HG03196 (cell line): ENCODE measurements around the gene PRRX1.

Experiments
- ATAC-seq: cut with Tn5 transposase; IDR thresholded peaks from one replicate; pipeline ENCODE4 v1.9.1; 2021; ENCODE audit not compliant: unreplicated experiment

The PRRX1 gene

DNA sequence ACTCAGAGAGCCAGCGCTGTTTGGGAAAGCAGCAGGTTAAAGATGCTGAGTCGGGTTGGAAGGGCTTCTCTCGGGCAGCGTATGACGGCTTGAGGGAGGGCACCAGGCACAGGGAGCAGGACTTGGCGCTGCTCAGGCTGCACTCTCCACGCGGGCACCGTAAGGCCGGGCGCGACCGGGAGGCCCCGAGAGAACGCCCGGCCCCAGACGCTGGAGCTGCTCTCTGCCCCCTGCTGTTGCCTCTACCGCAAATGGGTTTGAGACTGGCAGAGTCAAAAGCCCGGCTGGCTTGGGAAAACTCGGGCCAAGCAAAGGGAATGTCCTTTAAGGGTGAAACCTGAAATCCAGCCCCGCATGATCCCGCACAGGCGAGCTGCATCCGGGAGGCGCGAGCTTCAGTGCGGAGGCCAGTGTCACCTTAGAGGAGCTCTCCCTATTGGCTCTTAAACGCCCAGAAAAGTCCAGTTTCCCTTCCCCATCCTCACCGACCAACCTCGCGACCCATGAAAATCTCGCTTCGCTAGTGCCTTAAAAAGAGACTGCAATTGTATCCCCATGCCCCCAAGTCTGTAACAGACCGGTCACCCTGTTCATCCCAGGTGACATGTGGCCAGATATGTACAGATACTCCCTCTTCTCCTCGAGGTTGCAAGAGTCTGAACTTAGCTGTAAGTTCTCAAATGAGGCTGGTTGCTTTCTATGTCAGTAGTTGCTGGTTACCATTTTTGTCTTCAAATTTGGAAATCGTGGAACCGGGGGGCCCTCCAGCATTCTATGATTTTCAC lies 1.1 kb downstream of the PRRX1 start:
- no peak for ATAC-seq

DNA sequence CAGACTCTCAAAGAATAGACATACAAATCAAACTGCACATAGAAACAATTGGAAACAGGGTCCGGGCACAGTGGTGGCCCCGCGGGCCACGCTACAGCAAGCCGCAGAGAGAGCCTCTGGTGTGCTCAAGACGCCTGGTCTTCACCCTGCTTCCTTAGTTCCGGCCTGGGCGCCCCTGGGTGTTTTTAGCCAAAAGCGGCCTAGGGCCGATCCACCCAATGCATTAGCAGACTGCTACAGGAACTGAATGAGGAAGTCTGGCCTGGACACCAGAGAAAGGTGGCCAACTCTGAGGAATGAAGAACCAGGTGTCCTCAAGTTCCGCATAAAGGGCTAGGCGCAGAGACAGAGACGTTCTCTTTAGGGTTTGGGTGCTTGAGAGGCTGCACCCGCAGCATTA lies 1.7 kb downstream of the PRRX1 start:
- ATAC-seq: no peak

DNA sequence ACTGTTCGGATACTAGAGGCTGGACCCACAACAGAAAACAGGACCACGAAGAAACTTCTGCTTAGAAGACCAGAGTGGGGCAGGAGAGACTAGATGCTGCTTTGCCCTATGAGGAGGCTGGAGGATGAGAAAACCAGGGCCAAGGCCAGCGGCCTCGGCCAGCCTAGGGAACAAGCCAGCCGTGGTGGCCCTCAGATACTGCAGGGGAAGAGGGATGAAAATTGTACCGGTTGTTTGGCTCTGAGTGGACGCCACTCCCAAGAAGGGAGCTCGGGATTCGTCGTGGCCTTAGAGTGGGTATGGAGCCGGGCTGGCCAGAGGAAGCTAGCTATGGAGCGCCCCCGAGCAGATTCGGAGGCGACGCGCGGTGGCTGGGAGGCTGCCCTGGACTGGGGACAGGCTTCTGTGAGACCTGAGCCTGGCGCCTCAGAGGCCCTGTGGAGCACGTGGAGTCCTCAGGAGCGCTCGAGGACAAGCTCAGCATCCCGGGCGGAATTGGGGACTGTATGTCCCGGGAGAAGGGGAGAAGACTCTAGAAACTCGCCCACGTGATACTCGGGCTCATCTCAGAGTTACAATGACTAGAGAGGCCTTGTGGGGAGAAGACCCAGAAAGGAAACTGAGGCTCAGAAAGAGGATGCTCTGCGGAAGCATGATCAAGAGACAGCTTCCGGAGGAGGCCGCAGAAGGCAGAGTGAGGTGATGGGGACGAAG lies 2.8 kb downstream of the PRRX1 start:
- no peak for ATAC-seq

DNA sequence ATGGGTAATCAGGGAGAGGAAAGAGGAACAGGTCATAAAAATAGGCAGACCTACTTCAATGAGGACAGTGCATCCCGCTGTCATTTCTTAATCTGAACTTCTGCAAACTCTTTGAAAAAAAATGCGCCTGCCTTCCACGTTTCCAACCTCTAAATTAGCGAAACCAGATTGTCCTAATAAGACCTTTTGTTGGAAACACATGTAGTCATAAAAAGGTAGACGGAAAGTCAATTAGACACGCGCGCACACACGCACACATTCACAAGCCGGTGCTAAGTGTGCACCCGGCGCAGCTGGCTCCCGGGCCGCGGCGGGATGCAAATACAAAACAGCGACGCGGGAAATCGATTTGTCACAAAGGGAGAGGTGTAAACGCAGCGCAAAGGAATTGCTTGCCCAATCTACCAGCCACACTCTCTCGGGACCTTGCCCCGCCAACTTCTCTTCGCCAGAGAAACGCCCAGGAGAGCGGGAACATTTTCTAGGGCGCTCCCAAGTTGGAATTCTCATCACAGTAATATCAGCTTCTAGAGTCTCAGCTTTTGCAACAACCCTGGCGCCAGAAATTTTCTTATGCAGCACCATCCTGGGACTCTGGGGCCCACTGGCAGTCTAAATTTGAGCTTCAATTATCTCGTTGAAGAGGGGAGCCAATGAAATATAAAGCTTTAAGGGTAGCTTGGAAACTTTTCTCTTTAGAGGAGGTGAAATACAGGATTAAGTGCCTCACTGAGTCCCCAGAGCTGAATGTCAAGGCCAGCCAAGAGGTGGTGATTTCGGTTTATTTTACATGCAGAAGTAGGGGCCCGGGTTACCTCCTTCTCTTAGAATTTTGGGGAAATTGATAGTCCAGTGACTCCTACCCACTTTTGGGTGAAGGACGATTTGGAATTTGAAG lies 4.5 kb downstream of the PRRX1 start:
- no peak for ATAC-seq

DNA sequence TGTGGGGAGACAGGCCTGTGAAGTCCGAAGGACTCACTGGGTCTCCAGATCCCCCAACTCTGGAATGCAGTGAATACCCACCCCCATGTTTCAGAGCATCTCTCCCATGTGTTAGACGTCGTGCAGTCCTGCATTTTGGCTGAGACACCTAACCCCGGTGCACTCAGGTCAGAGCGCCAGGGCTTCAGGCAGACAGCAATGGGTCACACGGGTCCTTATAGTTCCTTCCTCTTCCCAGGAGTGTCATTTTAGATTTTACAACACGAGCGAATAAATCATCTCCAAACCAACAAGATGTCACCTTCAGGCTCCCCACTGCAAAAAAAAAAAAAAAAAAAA lies 5.1 kb downstream of the PRRX1 start:
- ATAC-seq: no peak

DNA sequence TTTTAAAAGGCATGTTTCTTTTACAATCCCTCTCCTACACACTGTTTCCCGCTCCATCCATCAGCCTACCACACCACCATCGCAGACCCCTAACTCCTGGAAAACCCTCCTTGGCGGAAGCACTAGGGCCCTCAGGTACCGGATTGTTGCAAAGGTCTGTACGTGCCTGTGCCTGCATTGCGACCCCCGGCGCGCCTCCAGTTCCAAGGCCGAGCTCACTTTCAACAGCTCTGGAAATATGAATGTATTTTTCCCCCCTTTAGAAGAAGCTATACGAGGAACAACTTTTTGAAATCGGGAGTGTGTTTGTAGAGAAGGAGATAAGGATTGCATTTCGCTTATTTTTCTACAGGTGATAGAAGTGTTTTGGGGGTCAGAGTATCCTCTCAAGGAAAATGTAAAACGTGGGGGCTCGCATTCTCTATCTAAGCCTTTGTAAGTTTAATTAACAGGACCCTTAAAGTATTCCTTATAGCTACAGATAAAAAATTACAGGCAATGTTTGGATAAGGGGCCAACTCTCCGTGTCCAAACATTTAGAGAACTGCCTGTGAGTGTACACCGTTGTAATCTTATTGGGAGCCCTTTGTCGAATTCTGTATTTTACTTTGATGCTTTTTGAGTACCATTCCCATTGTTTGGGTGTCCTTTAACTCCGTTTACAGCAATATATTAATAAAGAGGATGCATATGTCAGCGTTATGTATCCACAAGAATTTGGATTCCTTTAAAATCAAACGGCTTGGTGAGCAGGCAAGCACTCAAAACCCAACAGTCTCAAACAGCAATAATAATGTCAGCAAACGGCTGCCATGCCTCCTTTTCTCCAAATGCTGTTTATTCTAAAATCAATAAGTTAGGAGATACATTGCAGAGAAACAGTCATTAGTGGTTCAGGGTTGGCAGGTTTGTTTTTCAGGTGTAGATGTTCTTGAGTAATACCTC lies 5.9 kb downstream of the PRRX1 start:
- no peak for ATAC-seq

DNA sequence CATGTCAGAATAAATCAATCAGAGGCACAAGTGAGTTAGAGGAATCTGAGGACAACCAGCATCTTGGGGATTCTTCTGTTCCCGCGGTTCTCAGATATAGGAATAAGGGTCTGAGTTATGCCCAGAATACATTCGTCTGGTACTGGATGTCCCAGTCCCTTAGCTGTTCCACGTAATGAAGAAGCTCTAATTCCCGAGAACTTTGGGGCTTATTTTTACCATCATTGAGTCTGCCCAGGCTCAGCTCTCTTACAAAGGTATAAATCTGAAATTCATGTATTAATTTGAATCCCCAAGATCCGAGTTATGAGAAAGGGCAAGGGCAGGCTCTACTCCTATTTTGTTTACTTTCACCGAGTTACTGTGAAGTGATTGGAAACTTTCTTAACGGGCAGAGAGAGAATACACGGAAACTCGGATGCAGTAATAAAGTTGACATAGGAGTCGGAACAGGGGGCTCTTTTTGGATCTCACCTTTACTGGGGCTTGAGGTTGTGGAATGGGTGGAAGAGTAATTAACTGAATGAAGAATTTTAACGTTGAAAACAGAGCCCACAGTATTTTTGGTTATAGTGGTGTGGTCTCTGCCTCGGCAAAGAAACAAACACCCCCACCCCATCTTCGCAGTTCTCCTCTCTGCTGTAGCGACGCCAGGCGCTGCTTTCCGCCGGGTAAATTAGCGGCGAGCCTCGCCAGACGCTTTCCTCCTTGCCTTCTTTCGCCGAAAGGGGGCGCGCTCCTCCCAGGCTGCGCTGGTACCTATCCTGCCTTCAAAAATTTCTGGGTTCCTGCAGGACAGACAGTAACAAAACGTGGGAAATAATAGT lies 7.1 kb downstream of the PRRX1 start:
- no peak for ATAC-seq

DNA sequence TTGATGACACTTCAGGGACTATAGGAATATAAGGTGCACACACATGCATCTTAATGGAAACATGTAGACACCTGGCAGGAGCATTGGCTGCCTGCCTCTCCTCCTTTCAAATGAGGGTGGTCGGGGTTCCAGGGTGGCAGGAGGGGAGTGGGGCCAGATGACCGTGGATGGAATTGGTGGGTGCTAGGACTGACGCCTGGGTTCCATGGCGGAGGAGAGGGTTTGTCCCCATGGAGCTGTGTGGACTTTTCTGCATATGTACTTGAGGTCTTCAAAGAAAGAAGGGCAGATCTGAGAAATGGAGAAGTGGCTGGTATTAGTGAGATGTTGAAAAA lies 7.7 kb downstream of the PRRX1 start:
- no peak for ATAC-seq

DNA sequence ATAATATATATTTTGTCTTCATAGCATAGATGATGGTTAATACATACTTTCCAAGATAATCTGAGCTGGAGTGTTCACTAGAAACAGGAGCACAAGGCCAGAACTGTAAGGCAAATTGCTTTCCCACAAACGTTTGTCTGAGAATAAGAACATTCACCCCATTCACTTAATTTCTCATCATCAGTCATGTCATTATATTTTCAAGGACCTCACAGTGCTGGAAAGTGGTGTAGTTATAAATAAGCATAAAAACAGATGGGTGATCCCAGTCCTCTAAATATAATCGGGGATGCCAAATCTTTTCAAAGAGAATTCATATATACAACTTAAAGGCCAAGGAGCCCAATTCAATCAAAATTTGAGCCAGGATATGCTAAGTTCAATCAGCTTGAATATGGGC lies 8.4 kb downstream of the PRRX1 start:
- no peak for ATAC-seq

DNA sequence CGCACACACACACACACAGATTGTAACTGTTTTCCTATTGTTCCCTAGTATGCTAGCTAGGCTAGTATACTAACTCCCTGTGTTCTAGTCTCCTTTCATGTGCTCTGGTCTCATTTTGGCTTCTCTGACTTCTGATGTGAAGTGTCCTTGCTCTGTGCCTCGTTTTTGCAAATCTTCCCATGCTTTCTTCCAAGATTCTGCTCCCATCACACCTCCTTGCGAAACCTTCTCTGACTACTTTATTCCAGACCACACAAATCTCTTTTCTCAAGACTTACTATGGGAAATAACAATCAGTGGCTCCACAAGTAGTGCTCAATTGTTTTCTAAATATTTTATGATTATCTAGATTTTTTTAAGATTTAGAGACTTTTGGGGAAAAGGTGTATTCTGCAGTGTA lies 10.3 kb downstream of the PRRX1 start:
- ATAC-seq: no peak

DNA sequence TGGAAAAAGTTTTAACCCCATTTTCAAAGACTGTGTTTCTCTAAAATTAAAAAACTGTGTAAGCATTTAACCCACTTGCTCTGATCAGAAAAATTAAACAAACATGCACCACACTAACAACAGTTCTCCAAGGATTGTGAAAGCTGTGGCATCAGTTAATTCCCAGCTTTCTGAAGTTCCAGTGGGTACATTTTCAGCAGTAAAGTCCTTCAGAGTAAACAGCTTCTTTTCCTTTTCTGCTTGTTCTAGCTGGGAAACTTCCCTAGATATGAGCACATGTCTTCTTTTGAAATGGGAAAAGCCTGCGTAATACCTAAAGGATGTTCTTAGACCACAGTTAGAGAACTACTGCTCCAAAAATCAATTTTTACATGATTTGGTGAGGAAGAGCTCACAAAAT lies 11.1 kb downstream of the PRRX1 start:
- ATAC-seq: no peak

DNA sequence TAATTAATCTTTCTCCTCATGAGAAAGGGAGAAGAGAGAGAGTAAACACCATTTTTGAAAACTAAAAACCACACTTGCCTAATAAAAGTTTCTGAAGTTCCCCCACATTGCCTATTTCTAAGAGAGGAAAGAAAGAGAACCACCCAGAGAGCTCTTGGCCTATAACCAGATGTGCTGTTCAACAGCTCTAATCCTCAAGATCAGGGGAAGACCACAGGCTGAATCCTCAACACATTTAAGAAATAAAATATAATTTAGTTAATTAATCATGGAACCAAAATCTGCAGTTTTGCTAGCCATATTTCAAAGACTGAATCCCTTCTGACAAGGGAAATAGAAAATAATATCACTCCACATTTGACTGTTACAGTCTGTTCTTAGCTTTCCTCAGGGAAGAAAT lies 11.9 kb downstream of the PRRX1 start:
- no peak for ATAC-seq

DNA sequence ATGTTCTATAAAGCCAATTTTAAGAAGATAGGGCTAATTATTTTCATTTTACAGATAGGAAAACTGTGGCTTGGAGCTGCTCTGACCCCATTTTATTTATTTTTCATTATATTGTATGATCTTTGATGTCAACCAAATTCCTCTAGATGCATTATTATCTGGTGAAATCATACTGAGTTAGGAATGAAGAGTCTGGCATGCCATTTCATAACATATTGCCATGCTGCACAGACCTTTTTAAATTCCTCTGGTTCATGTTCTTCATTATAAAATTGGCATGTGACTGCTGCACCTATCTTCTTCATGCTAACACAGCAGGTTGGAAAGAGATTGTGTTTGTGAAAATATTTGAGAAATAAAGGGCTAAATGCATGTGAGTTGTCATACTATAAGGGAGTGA lies 12.7 kb downstream of the PRRX1 start:
- ATAC-seq: no peak

DNA sequence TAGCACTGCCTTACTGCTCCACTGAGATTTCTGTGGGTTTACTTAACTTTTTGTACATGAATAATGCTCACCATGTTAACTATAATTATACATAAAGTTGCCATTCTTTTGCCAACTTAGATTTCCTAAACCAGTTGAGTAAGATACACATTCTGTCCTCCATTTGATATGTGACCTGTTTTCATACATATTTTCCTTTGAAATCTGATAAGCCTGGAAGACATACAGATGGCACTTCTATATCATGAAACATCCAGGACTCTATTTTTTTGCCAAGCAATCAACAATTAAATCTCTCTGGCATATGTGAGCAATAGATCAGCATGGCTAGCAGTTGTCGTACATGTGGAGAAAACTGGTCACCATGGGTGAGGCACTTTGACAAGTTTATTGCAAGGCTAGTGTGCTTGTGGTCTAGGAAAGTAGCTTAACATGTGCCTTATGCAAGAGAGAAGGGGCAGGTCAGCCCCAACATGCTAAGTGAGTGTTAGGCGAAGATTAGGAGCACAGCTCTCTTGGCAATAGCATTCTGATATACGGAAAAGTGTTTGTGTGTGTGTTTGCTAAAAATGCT lies 14.2 kb downstream of the PRRX1 start:
- ATAC-seq: no peak

DNA sequence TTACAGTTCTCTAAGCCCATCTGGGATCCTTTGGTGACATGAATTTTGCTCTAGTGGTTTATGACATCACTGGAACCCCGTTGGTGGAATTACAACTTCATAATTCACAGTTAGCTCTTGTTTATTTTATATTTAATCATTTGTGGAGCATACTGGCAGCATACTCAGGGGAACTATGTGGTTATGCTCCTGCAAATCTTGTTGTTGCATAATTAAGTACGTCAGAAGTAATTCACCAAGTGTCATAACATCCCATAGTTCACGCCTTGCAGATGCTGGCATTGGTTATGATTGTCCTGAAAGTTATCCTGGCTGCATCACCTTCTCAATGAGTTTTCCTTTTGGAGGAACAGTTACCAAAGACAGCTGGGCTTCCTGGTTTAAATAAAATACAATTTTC lies 16.5 kb downstream of the PRRX1 start:
- ATAC-seq: no peak

DNA sequence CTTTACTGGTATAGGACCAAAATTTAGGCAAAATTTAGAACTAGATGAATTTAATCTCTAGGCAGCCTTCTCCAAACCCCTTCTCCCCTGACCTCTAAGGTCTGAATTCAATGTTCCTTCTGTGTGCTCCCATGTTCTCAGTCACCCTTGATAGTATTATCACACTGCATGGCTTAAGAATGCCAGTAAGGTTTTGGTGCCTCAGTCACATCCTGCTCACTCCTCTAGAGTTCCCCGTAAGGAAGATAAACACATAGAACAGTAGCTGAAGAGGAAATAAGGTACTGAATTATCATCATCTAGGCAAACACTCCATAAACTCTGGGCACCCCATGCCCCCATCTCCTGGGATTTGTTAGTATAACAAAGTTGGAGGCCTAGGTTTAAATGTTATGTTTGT lies 18.2 kb downstream of the PRRX1 start:
- no peak for ATAC-seq

DNA sequence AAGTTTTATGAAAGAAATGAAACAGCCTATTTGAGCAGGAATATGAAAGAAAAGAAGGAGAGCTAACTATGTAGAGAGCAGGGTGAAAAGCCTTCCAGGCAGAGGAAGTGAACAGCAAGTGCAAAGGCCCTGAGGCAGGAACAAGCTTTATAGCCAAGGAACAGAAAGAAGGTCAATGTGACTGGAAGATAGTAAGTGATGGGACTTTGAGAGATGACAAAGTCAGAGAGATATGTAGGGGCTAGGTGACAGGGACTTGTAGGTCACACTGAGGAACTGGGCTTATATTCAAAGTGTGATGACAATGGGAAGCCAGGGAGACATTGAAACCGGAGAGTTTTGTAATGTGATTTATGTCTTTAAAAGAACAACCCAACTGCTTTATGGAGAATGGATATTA lies 18.9 kb downstream of the PRRX1 start:
- no peak for ATAC-seq

DNA sequence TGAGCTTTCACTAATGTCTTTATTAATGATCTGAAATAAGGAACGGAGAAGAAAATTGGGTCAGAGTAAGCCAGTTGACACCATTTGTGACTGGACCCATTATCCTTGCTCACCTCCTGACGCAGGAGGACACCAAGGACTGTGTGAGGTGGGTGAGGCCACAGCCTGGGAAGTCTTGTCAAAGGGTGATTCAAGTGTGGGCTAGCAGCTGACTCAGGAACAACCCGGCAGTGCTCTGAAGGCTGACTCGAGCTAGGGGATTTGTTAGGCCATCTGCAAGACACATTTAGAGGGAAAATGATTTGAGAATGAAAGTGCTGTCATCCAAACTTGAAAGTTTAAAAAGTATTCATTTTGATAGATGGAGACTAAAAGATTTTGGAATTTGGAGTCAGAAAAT lies 21.2 kb downstream of the PRRX1 start:
- no peak for ATAC-seq

DNA sequence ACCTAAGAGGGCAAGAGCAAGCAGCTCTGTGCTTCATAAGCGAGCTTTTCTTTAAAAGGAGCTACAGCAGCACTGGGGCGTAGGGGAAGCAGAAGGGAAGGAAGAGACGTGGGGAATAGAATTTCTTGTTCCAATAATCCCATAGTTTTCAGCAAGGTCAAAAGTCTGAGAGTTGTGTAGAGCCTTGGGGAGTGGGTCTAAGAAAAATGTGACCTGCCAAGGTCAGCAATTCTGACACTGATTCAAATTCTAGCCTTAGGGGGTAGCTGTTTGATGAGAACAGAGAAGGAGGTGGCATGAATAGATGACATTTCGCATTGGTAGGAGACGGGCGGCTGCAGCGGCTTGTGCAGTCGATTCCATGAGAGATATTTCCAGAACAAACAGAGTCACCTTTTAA lies 22.4 kb downstream of the PRRX1 start:
- ATAC-seq: no peak

DNA sequence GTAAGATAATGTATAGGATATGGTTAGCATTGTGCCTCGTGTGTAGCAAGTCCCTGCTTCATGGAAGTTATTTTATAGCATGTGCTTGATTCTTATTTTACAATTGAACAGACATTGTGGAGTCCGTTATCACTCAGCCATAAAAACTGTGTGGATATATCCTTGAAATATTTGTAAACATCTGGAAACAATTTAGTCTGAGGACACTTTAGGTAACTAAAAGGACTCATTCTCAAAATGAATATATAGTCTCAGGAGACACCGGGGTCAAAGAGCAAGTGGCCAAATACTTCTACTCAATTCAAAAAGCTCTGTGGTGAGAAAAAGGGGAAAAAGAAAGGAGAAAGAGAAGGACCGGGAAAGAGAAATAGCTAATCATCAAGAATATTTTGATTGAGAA lies 23.7 kb downstream of the PRRX1 start:
- ATAC-seq: no peak
